PC-3 (cell line): ENCODE results near the gene UBE3C. TPM values are rescaled to one million over a fixed set of nuclear protein-coding genes. Genes with fewer than 3 reads are reported as not detected.

Experiments used
- ATAC-seq: fragments of 200-7000 bp; cut with Tn5 transposase; 2 replicates; pipeline ENCODE4 v1.9.1; 2020; ENCODE audit warnings: mild to moderate bottlenecking, moderate library complexity
- BruUV-seq: library from RNA; stranded (reverse); fragments of 400-500 nt; replicated peaks from 2 replicates; lab custom pipeline; 2021; lab: Mats Ljungman, UMichigan
- CTCF ChIA-PET: fragments of 300-600 bp; sonication (Branson Sonifier 250); formaldehyde crosslinking; loops from one replicate; lab custom pipeline; 2022; ENCODE audit warnings: antibody characterized with exemption; lab: Charles Lee
- POLR2A ChIA-PET: fragments of 300-600 bp; sonication (Branson Sonifier 250); formaldehyde crosslinking; loops from one replicate; lab custom pipeline; 2022; ENCODE audit warnings: antibody characterized with exemption; ENCODE audit not compliant: unreplicated experiment; lab: Charles Lee
- DNase-seq: peaks from one replicate; pipeline ENCODE4 v3.0.0-alpha.2; 2015
- H2AFZ ChIP-seq: fragments of 300-600 bp; sonication (generic); 2 replicates; pipeline ENCODE4 v1.6.0; 2016; ENCODE audit warnings: antibody characterized with exemption, low read length
- H3F3A ChIP-seq: fragments of 300-600 bp; sonication (generic); one replicate; pipeline ENCODE4 v1.6.0; 2017; ENCODE audit warnings: antibody characterized with exemption, low read length, control low read depth, mild to moderate bottlenecking; ENCODE audit not compliant: unreplicated experiment
- H3K27ac ChIP-seq: fragments of 300-600 bp; sonication (generic); 2 replicates; pipeline ENCODE4 v1.5.1; 2016; ENCODE audit warnings: mild to moderate bottlenecking, low read length
- H3K27me3 ChIP-seq: fragments of 300-600 bp; sonication (generic); 2 replicates; pipeline ENCODE4 v1.6.1; 2016; ENCODE audit warnings: low read length, mixed read lengths
- H3K36me3 ChIP-seq: fragments of 300-600 bp; sonication (generic); 2 replicates; pipeline ENCODE4 v1.6.1; 2016; ENCODE audit warnings: low read depth, mixed run types, low read length, mixed read lengths
- H3K4me1 ChIP-seq: fragments of 300-600 bp; sonication (generic); 2 replicates; pipeline ENCODE4 v1.5.1; 2016; ENCODE audit warnings: low read length; ENCODE audit not compliant: insufficient read depth
- H3K4me2 ChIP-seq: fragments of 300-600 bp; sonication (generic); 2 replicates; pipeline ENCODE4 v1.6.0; 2016; ENCODE audit warnings: low read length
- H3K4me3 ChIP-seq: fragments of 300-600 bp; sonication (generic); 2 replicates; pipeline ENCODE4 v1.5.1; 2016; ENCODE audit warnings: mild to moderate bottlenecking, low read length, mixed read lengths
- H3K79me2 ChIP-seq: fragments of 300-600 bp; sonication (generic); 2 replicates; pipeline ENCODE4 v1.6.1; 2017; ENCODE audit warnings: low read length, mixed read lengths
- H3K9ac ChIP-seq: fragments of 300-600 bp; sonication (generic); 2 replicates; pipeline ENCODE4 v1.6.0; 2016; ENCODE audit warnings: mild to moderate bottlenecking, low read length
- H3K9me2 ChIP-seq: fragments of 300-600 bp; sonication (generic); replicated peaks from 2 replicates; pipeline ENCODE4 v1.6.1; 2016; ENCODE audit warnings: mixed run types, low read length, mixed read lengths
- H3K9me3 ChIP-seq: fragments of 300-600 bp; sonication (generic); 2 replicates; pipeline ENCODE4 v1.6.1; 2016; ENCODE audit warnings: low read length, mixed read lengths
- H4K20me1 ChIP-seq: fragments of 300-600 bp; sonication (generic); 2 replicates; pipeline ENCODE4 v1.6.1; 2016; ENCODE audit warnings: low read length, mixed read lengths
- EZH2 ChIP-seq: fragments of 300-600 bp; sonication (generic); IDR thresholded peaks from one replicate; pipeline ENCODE4 v1.6.1; 2017; ENCODE audit warnings: antibody characterized with exemption, mild to moderate bottlenecking, low read length; ENCODE audit not compliant: unreplicated experiment
- EZH2phosphoT487 ChIP-seq: fragments of 300-600 bp; sonication (generic); IDR thresholded peaks from 2 replicates; pipeline ENCODE4 v1.6.1; 2018; ENCODE audit warnings: mild to moderate bottlenecking, antibody characterized with exemption, low read length, borderline replicate concordance
- intact Hi-C: fragments of 100-400 bp; cut with micrococcal nuclease; formaldehyde crosslinking; loops from 2 replicates; pipeline ENCODE4 v1.9.0; 2023
- total RNA-seq: library from RNA; depleted of rRNA; stranded (reverse); fragments of >200 nt; gene quantifications from 2 replicates; pipeline ENCODE4 v1.2.3, GENCODE V29; 2014
- TF ChIP-seq, protein P1 (sequence below): fragments of 300-600 bp; sonication (generic); conservative IDR thresholded peaks from 2 replicates; pipeline ENCODE4 v1.5.1; 2017; ENCODE audit warnings: antibody characterized with exemption, low read depth, mild to moderate bottlenecking, low read length

Gene UBE3C
- total RNA-seq, 1 experiment from 2014 or later: 86.6 TPM

DNA sequence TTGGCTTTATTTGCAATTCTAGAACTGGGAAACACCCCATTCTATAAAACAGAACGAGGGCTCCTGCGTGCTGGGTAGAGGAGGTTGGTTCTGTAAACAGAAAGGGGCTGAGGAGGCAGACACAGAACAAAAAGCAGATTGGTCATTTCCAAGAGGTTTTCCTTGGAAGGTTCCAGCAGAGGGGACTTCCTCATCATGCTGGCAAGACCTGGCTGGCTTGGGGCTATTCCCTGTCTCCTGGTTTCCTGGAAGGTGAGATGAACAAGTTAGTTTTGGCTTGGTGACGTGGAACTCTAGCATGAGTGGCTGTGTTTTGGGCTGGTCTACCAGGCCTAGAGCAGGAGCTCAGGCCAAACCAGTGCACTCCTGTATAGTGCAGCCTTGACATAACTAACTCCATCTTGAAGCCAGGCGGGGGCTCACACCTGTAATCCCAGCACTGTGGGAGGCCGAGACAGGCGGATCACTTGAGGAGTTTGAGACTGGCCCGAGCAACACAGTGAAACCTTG is 172.0 kb downstream of the UBE3C start:
- peak overlapping the region; percentile 80 for H3K9ac ChIP-seq
- peak overlapping the region; percentile 33; the same call in 1 of the 2 replicates for H2AFZ ChIP-seq
- no peaks in the 10 kb centered on the region for H3K9me3 ChIP-seq
- ATAC-seq: peak; percentile 25
- DNase-seq: peak; percentile 64
- BruUV-seq: no TSS peak
- peak overlapping the region; percentile 99 for H3K27ac ChIP-seq
- H3K79me2 ChIP-seq: no peaks in the 10 kb centered on the region
- H3K9me2 ChIP-seq: no peaks in the 10 kb centered on the region
- ChIA-PET POLR2A (interaction anchor here (0.6 kb wide), 1 partner anchor 60 kb away, joined by 3 read pairs; no protein-coding TSS in a partner anchor), CTCF (no interaction called here)
- H3K36me3 ChIP-seq: no peaks in the 10 kb centered on the region
- peaks cover 21% of the 10 kb centered on the region for H3F3A ChIP-seq
- peak overlapping the region; percentile 41 for H3K4me3 ChIP-seq
- peaks cover 25% of the 10 kb centered on the region for H3K4me1 ChIP-seq
- no peaks in the 10 kb centered on the region for H3K27me3 ChIP-seq
- TF ChIP-seq, protein P1, sequence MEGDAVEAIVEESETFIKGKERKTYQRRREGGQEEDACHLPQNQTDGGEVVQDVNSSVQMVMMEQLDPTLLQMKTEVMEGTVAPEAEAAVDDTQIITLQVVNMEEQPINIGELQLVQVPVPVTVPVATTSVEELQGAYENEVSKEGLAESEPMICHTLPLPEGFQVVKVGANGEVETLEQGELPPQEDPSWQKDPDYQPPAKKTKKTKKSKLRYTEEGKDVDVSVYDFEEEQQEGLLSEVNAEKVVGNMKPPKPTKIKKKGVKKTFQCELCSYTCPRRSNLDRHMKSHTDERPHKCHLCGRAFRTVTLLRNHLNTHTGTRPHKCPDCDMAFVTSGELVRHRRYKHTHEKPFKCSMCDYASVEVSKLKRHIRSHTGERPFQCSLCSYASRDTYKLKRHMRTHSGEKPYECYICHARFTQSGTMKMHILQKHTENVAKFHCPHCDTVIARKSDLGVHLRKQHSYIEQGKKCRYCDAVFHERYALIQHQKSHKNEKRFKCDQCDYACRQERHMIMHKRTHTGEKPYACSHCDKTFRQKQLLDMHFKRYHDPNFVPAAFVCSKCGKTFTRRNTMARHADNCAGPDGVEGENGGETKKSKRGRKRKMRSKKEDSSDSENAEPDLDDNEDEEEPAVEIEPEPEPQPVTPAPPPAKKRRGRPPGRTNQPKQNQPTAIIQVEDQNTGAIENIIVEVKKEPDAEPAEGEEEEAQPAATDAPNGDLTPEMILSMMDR: no peak
- no peak for TF ChIP-seq EZH2phosphoT487
- no peak for TF ChIP-seq EZH2
- peak overlapping the region; percentile 81 for H3K4me2 ChIP-seq
- intact Hi-C loops: loop anchor here (1.0 kb wide), 3 partner anchors 8 to 28 kb away; no protein-coding TSS in a partner anchor
- H4K20me1 ChIP-seq: no peaks in the 10 kb centered on the region

DNA sequence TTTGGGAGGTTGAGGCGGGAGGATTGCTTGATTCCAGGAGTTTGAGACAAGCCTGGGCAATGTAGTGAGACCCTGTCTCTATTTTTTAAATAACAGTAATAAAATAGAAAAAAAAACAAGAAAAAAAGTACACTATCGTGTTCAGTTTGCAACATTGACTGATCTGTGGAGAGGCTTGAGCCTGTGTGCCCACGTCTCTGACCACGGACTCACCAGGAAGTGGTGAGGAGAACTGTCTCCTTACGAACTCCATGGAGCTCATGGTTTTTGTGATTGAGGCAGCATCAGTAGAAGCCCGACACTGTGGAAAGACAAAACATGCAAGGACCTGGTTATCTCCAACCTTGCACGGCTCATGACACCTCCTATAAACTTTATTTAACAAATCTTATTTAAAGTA is 174.2 kb downstream of the UBE3C start:
- no peaks in the 10 kb centered on the region for H3K27me3 ChIP-seq
- POLR2A ChIA-PET: no interaction called here

DNA sequence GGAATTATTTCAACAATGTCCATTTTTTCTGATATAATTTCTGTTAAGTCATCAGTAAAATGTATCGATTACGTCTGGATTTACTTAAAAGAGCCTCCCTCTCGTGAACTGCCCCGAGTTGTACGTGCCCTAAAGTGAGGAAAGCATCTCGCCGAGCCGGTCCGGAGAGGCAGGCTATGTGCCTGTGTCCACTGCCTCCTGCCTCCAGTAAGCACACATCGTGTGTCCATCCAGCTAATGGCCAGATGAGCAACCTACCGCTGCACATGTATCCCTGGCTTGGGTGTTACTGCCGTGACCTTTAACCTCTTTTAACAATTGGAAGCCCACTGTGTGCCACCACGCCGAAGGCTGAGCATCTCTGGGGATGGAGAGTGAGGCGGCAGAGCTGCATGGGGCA is 174.9 kb downstream of the UBE3C start:
- BruUV-seq: no TSS peak
- intact Hi-C loops: no loop called here

More for the DNA sequence above, 174.2 kb downstream of the UBE3C start:
- no peak overlapping the region for H3K4me2 ChIP-seq
- no peaks in the 10 kb centered on the region for H3K9me2 ChIP-seq
- intact Hi-C loops: no loop called here
- H3K9me3 ChIP-seq: no peaks in the 10 kb centered on the region
- H3K4me1 ChIP-seq: peaks cover 26% of the 10 kb centered on the region
- ATAC-seq: no peak
- CTCF ChIA-PET: no interaction called here
- no peak overlapping the region for H2AFZ ChIP-seq
- no peak for DNase-seq
- no peak overlapping the region for H3K27ac ChIP-seq
- BruUV-seq: no TSS peak
- TF ChIP-seq, protein P1: no peak
- peaks cover 21% of the 10 kb centered on the region for H3F3A ChIP-seq
- no peak overlapping the region for H3K4me3 ChIP-seq
- H3K36me3 ChIP-seq: no peaks in the 10 kb centered on the region
- no peaks in the 10 kb centered on the region for H3K79me2 ChIP-seq
- H4K20me1 ChIP-seq: no peaks in the 10 kb centered on the region
- H3K9ac ChIP-seq: no peak overlapping the region

More for the DNA sequence above, 174.9 kb downstream of the UBE3C start:
- H4K20me1 ChIP-seq: no peaks in the 10 kb centered on the region
- H3K4me2 ChIP-seq: no peak overlapping the region
- no peak overlapping the region for H3K9ac ChIP-seq
- H3F3A ChIP-seq: peaks cover 21% of the 10 kb centered on the region
- no peaks in the 10 kb centered on the region for H3K79me2 ChIP-seq
- TF ChIP-seq EZH2: no peak
- no peak for TF ChIP-seq EZH2phosphoT487
- TF ChIP-seq, protein P1: no peak
- H3K9me3 ChIP-seq: no peaks in the 10 kb centered on the region
- no peaks in the 10 kb centered on the region for H3K36me3 ChIP-seq
- ChIA-PET CTCF (no interaction called here), POLR2A (no interaction called here)
- no peak overlapping the region for H3K4me3 ChIP-seq
- no peak overlapping the region for H2AFZ ChIP-seq
- H3K27ac ChIP-seq: no peak overlapping the region
- no peak for ATAC-seq
- peaks cover 33% of the 10 kb centered on the region for H3K4me1 ChIP-seq
- no peaks in the 10 kb centered on the region for H3K9me2 ChIP-seq
- H3K27me3 ChIP-seq: no peaks in the 10 kb centered on the region
- DNase-seq: no peak
